HG03342 (cell line): ENCODE measurements around the gene TSPY10.
"Not testable (repeated sequence)": the region's sequence is repeated elsewhere in the genome, so short reads cannot be mapped to it uniquely, and the experiment has no call there.

Experiments used
- ATAC-seq: cut with Tn5 transposase; IDR thresholded peaks from one replicate; pipeline ENCODE4 v1.9.1; 2021; ENCODE audit warnings: mild to moderate bottlenecking, moderate library complexity; ENCODE audit not compliant: unreplicated experiment

The TSPY10 gene

DNA sequence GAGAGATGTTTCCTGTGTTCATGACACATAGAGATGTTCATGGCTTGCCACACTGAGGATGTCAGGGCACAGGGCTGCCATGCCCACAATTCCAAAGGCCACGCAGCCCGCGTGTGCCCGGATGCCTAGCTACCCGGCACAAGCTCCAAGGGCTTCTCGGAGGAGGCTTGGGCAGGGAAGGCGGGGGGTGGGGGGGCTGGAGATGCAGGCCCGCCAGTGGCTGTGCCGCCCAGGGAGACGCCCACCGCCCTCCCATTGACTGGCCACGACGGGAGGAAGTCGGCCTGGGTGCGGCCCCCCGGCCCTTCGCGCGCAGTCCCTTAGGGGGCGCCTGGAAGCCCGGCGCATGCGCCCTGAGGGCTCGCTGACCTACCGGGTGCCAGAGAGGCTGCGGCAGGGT, at the start of gene TSPY10:
Gene TSPY10, plus strand, starts transcription at position 301 of the 400 bp plus-strand sequence. Its CDS starts 46 bp downstream, at position 347.
- not testable (repeated sequence) for ATAC-seq

GRCh38 chrY:9486967-9487366, 40.7 kb upstream of the TSPY10 start, which contains the start of gene TSPY9:
TSS of gene TSPY9 (plus strand) at chrY:9487267. CDS start at chrY:9487313, 46 bp downstream.
- ATAC-seq, result not testable (repeated sequence)

DNA sequence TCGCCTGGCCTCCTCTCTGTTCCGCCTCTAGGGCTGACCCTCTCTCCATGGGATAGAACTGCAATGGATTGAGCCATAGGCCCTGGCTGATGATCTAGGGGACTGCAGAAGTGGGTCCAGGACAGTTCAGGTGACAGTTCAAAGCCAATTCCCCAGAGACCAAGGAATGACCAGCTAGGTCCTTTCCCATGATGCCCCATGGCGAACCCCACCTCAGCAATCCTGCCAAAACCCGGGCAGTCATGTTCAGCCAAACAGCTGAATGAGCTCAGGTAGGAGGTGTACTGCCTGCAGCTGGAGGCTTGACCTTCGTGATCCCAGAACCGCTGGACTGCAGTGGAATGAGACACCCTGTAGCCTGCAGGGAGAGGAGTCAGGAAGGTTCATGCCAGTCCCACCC, 23.3 kb upstream of the TSPY10 start:
- not testable (repeated sequence) for ATAC-seq

GRCh38 chrY:9516287-9516686, 11.4 kb upstream of the TSPY10 start:
- not testable (repeated sequence) for ATAC-seq
